ENCODE results near the gene KCNAB1. TPM values are rescaled to one million over a fixed set of nuclear protein-coding genes. Genes with fewer than 3 reads are reported as not detected.

The KCNAB1 gene
- total RNA-seq, 1 donor from 2014 or later = 16.5 TPM

DNA sequence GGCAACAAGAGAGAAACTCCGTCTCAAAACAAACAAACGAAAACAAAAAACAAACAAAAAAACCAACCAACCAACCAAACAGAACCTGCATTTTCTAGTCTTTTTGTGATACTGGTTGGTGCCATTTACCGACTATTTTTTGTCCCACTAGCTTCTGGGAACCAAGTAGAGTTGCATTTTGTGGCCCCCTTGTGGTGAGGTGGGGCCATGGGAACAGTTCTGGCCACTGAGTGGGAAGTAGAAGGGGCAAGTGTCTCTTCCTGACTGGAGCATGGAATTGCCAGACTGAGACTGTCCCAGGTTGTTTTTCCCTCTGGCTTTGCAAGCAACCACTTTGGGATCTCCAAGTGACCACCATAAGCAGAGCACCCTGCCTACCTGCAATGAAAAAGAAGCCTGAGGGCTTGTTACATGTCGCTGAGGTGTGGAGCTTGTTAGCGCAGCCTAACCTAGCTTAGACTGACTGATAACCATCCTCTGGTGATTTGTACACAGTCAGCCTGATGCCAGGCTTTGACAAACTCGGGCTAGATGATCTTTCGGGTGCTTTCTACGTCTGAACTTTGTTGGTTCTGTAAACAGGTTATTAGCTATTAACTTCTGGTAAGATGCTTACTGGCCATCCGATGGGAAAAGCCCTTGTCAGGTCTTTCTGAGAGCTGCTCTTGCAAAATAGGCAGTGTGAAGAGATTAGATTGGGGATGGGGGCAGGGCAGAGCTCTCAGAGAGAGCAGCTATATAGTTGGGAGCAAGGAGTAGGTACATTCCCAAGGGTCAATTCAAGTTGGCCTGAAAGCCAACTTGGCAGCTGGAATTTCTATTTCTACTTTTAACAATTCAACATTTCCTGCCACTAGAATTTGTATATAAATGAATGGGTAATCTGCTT, 262.3 kb downstream of the KCNAB1 start:
- Mint-ChIP-seq H3K27me3 (ENCODE audit: unreplicated experiment) (peaks cover 5% of the 10 kb centered on the region), H3K27ac (ENCODE audit: unreplicated experiment) (no peak overlapping the region), H3K9me3 (ENCODE audit: unreplicated experiment) (no peaks in the 10 kb centered on the region), H3K36me3 (ENCODE audit: unreplicated experiment) (peaks cover 5% of the 10 kb centered on the region), H3K4me1 (ENCODE audit: low read depth, unreplicated experiment) (peaks cover 21% of the 10 kb centered on the region), H3K4me3 (ENCODE audit: unreplicated experiment) (no peak overlapping the region)
- TF ChIP-seq, protein P1, sequence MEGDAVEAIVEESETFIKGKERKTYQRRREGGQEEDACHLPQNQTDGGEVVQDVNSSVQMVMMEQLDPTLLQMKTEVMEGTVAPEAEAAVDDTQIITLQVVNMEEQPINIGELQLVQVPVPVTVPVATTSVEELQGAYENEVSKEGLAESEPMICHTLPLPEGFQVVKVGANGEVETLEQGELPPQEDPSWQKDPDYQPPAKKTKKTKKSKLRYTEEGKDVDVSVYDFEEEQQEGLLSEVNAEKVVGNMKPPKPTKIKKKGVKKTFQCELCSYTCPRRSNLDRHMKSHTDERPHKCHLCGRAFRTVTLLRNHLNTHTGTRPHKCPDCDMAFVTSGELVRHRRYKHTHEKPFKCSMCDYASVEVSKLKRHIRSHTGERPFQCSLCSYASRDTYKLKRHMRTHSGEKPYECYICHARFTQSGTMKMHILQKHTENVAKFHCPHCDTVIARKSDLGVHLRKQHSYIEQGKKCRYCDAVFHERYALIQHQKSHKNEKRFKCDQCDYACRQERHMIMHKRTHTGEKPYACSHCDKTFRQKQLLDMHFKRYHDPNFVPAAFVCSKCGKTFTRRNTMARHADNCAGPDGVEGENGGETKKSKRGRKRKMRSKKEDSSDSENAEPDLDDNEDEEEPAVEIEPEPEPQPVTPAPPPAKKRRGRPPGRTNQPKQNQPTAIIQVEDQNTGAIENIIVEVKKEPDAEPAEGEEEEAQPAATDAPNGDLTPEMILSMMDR (IDR thresholded peaks at IDR 0.05; ENCODE audit: partially characterized antibody, unreplicated experiment) = peak; percentile 41
- DNase-seq = peak; percentile 43

DNA sequence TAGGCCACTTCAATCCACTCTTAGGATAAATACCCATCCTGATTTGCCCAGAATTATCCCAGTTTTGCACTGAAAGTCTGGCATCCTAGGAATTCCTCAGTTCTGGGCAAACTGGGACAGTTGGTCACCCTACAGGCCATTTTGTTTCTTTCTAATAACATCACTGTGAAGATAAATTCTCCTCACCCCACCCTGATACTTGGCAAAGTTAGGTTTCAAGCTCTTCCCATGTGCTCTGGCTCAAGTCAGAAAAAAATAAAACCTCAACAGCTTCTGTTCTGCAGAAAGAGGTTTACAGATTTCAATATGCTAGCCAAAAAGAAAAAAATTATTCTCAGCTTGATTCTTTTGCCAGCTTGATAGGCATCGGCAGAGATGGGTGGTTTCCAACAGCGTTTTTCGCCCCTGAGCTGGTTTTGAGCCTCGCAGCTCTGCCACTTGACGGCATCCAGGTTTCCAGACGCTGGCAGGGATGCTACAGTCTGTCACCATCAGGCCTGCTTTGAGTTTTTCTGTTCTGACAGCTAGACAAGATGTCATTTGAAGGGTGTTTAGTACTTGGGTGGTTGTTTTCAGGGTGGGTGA, 263.2 kb downstream of the KCNAB1 start:
- Mint-ChIP-seq H3K4me1 (ENCODE audit: low read depth, unreplicated experiment) (peaks cover 22% of the 10 kb centered on the region), H3K27me3 (ENCODE audit: unreplicated experiment) (peaks cover 5% of the 10 kb centered on the region), H3K27ac (ENCODE audit: unreplicated experiment) (no peak overlapping the region), H3K36me3 (ENCODE audit: unreplicated experiment) (peaks cover 5% of the 10 kb centered on the region), H3K4me3 (ENCODE audit: unreplicated experiment) (no peak overlapping the region), H3K9me3 (ENCODE audit: unreplicated experiment) (no peaks in the 10 kb centered on the region)
- DNase-seq = no peak
- TF ChIP-seq, protein P1 (IDR thresholded peaks at IDR 0.05; ENCODE audit: partially characterized antibody, unreplicated experiment) = no peak

DNA sequence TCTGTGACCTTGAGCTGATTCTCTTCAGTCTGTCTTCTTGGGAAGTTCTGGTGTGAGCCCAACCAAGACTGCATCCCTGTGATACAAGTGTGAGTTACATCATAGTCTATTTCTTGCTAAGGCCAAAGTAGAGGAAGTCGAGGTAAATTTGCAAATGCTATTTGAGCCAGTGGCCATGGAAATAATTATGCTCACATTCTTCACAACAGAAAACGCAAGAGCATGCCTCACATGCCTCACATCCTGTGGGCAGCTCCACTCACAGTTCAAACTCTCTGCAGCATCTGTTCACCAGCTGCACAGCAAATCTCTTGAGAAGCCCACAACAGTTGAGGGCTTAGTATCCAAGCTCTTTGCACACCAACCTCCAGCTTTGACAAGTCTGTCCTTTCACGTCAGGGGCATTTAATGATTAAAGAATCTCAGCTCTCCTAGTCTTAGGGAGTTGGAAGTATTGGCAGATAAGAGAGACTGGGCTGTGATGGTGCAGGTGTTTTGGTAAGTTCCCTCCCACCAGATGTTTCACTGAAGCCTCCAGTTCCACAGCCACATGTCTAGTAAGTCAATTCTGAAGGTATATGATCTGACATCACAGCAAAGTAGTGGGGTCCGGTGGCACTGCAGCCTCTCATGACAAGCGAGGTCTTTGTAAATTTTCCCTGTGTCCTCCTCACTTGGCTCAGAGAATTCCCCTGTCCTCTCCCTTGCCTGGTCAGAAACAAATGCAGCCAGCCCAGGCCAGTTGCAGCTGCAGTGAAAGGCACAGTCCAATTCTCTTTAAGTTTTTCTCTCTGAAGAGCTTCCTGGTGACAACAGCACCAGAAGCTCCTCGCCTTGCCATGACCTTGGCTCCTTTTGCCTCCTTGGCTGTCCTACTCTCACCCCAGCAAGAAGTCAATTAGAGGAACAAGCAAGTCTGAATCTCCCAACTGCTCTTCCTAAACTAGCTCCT, 268.4 kb downstream of the KCNAB1 start:
- DNase-seq = no peak
- Mint-ChIP-seq H3K36me3 (ENCODE audit: unreplicated experiment) (no peaks in the 10 kb centered on the region), H3K4me1 (ENCODE audit: low read depth, unreplicated experiment) (peaks cover 19% of the 10 kb centered on the region), H3K27ac (ENCODE audit: unreplicated experiment) (peak overlapping the region; percentile 19), H3K4me3 (ENCODE audit: unreplicated experiment) (no peak overlapping the region), H3K9me3 (ENCODE audit: unreplicated experiment) (no peaks in the 10 kb centered on the region), H3K27me3 (ENCODE audit: unreplicated experiment) (peaks cover 3% of the 10 kb centered on the region)
- TF ChIP-seq, protein P1 (IDR thresholded peaks at IDR 0.05; ENCODE audit: partially characterized antibody, unreplicated experiment) = no peak

DNA sequence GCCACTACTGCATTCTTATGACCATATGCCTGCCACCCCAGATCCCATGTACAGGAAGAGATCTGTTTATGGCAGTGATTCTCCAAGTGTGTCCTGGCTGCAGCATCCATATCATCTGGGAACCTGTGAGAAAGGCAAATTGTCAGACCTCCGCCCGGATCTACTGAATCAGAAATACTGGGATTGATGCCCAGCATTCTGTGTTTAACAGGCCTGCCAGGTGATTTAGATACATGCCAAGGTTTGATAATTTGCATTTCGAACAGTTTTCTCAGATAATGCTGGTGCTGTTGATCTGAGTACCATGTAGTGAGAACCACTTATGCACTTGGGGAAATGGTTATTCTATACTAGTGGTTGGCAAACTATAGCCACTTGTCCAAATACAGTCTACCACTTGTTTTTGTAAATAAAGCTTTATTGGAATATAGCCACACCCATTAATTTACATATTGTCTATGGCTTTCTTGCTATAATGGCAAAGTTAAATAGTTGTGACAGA, 269.1 kb downstream of the KCNAB1 start:
- Mint-ChIP-seq H3K27me3 (ENCODE audit: unreplicated experiment) (peaks cover 3% of the 10 kb centered on the region), H3K4me3 (ENCODE audit: unreplicated experiment) (no peak overlapping the region), H3K27ac (ENCODE audit: unreplicated experiment) (peak overlapping the region; percentile 19), H3K36me3 (ENCODE audit: unreplicated experiment) (no peaks in the 10 kb centered on the region), H3K4me1 (ENCODE audit: low read depth, unreplicated experiment) (peaks cover 20% of the 10 kb centered on the region), H3K9me3 (ENCODE audit: unreplicated experiment) (no peaks in the 10 kb centered on the region)
- TF ChIP-seq, protein P1 (IDR thresholded peaks at IDR 0.05; ENCODE audit: partially characterized antibody, unreplicated experiment) = no peak
- no peak for DNase-seq
